Body of pancreas (tissue), 4 donors: Measurements from ENCODE around the gene GLI3.

Experiments used
- CTCF ChIP-seq, 7 experiments: fragments of 450-650 bp in 4 of 7; fragments of 200-600 bp in 3 of 7; sonication (generic) in 3 of 7; IDR thresholded peaks; one replicate each; pipeline ENCODE4 v1.5.1; 2016 to 2019; ENCODE audit warnings: antibody characterized with exemption in 7 of 7
- POLR2A ChIP-seq, 3 donors: fragments of 450-650 bp; IDR thresholded peaks; one replicate each; pipeline ENCODE4 v1.6.1; 2016; ENCODE audit warnings: antibody characterized with exemption in 3 of 3, mild to moderate bottlenecking in 2 of 3

DNA sequence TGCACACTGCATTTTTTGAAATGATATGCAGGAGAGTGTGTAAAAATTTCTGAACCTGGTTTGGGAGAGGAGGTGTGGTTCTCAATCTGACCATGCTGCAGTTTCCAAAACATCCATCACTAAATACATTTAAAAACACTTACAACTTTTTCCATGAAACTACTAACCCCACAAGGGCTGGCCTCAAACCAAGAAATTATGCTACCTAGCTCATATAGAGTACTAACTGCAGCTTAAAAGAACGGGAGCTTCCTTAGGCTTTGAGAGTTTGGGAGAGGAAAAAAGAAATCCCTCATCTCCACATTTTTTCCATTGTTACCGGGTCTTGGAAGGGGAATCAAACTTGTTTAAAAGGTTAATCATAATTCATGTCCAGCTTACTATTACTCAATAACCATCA, 214.2 kb downstream of the GLI3 start:
- TF ChIP-seq POLR2A (IDR thresholded peaks at IDR 0.05) (no peak), CTCF (IDR thresholded peaks at IDR 0.05) (no peak)
